GM12892 (cell line): ENCODE data around the gene TMCC2.

Source experiments
- POLR2A ChIP-seq: IDR thresholded peaks from 2 replicates; pipeline ENCODE4 v1.6.1; 2011; ENCODE audit warnings: low read depth, low read length, control low read depth
- TAF1 ChIP-seq: IDR thresholded peaks from 2 replicates; pipeline ENCODE4 v1.6.1; 2011; ENCODE audit warnings: low read depth, mild to moderate bottlenecking, control low read depth, low read length, borderline replicate concordance

DNA sequence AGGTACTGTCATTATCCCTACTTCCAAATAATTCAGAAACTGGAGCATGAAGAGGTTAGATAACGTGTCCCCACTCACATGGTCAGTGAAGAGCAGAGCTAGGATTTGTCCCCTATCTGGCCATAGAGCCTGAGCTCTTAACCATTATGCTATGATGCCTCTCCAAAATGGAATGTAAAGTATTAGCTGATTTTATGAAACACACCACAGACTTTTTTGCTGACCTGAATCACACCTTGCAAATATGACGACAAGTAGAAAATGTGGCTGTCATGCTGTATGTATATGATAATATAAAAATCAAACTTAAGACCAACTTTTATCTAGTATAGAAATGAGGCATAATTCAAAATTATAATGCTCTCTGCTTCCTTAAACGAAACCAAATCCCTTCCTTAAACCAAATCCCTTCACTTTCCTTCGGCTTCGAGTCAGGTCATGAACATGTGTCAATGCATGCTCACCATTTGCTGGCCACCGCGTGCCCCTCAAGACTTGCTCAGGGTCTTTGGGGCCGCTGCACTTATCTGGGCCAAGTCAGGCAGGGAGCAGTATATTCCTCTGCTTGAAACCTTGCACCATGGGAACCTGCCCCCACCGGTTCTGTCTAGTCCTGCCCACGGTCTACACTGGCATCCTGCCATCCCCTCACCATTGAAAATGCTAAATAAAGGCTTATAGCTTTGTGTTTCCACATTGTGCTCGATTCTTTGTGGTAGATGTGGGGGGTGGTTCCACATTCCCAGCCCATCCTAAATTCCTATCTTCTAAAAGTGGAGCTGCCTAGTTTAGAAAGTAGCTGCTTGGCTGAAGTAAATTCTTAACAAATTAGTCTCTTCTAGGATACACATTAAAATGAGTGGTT lies 1.6 kb upstream of the TMCC2 start:
- TF ChIP-seq TAF1 = no peak
- TF ChIP-seq POLR2A = no peak
